ENCODE results near the gene SRGAP1.
"Not testable (repeated sequence)": the region's sequence is repeated elsewhere in the genome, so short reads cannot be mapped to it uniquely, and the experiment has no call there.

SRGAP1 gene

DNA sequence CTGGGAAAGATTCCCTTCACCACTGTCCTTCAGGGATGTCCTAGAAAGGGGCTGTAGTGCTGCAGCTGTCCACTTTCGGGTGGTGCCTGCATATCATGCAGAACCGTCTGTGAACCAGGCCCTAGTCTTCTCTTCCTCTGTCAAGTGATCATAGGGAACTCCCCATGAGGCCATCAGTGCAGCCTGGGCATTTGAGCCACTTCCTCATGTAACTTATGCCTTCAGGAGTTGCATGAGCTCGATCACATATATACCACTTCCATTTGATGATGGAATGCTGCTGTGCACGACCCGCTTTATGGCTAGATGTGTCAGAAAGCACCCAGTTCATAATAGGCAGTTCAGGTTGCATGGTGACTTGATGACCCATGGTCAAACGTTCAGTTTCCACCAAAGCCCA, 287.0 kb downstream of the SRGAP1 start:
- not testable (repeated sequence) for DNase-seq

DNA sequence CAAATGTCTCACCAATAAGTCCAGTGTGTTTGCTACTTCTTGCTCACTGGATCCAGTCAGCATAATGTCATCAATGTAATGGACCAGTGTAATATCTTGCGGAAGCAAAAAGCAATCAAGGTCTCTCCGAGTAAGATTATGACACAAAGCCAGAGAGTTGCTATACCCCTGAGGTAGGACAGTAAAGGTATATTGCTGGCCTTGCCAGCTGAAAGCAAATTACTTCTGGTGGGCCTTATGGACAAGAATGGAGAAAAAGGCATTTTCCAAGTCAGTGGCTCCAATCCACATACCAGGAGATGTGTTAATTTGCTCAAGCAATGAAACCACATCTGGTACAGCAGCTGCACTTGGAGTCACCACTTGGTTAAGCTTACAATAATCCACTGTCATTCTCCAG, 288.2 kb downstream of the SRGAP1 start:
- DNase-seq: not testable (repeated sequence)

DNA sequence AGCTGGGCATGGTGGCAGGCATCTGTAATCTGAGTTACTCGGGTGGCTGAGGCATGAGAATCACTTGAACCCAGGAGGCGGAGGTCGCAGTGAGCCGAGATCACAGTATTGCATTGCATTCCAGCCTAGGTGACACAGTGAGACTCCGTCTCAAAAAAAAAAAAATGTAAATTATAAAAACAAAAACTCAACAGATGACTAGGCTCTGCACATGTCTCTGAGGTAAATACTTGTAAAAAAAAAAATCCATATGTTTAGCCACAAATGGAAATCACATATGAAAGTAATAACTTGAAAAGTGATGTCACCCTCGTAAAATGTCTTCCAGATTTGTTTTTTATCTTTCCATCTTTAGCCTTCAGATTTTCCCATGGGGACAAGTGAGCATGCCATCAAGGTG, 292.6 kb downstream of the SRGAP1 start:
- no peak for DNase-seq

DNA sequence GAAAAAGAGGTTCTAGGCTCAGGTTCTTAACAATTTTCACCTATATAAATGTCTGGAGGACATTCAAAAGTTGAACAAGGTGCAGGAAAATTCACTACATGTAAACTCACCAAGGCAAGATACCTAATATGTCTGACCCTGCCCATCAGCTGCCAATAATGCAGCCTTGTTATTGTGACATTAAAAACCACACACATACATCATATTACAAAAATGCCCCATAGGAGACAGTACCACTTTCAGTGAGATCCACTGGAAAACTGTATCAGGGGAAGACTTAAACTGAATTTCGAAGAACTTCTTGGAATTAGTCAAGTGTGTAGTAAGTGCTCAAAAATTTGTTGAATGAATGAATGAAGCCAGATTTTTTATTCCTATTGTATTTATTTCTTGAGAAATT, 294.5 kb downstream of the SRGAP1 start:
- DNase-seq: no peak

DNA sequence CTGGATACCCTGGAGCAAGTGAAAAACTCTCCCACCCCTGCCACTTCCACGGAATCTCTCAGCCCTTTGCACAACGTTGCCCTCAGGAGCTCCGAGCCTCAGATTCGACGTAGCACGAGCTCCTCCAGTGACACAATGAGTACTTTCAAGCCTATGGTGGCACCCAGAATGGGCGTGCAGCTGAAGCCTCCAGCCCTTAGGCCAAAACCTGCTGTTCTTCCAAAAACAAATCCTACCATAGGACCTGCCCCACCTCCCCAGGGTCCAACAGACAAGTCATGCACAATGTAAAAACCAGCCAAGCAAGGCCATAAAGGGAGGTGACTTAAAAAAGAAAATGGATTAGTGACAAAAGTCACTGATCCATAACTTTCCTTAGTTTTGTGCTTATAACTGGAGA, 297.9 kb downstream of the SRGAP1 start:
- no peak for DNase-seq

DNA sequence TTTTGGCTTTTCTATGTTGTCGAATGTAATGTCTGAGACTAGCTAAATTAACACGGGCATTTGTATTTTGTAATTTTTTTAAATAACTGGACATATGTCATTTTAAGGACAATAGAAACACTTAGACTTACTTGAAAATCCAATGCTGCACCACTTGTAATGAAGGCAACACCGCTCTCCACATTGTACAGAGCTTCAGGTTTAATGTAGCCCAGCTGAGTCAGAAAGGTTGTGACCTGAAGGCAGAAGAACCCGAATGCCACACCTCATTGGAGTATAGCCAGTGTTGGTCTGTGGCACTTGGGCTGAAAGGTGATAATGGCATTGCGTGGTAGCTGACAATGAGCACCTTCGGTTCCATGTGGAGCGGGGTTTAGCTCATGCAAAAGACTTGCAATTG, 298.3 kb downstream of the SRGAP1 start:
- no peak for DNase-seq

DNA sequence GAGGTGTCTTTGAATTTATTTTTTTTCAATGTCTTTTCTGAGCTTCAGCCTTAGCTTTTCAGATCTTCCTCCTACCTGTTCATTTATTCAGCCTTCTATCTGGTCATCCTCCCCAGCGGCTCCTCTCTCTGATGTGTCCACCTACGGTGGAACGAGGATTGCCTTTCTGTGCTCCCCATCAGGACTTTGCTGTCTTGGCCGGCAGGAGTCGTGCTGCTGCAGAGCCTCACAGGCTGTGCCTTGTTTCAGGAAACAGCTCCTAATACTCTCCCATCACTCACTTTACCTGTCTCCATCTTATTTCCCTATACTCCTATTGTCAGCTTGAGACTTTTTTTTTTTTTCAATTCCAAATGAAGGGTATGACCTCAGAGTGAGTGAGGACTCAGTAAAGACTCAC, 300.7 kb downstream of the SRGAP1 start:
- DNase-seq: no peak

DNA sequence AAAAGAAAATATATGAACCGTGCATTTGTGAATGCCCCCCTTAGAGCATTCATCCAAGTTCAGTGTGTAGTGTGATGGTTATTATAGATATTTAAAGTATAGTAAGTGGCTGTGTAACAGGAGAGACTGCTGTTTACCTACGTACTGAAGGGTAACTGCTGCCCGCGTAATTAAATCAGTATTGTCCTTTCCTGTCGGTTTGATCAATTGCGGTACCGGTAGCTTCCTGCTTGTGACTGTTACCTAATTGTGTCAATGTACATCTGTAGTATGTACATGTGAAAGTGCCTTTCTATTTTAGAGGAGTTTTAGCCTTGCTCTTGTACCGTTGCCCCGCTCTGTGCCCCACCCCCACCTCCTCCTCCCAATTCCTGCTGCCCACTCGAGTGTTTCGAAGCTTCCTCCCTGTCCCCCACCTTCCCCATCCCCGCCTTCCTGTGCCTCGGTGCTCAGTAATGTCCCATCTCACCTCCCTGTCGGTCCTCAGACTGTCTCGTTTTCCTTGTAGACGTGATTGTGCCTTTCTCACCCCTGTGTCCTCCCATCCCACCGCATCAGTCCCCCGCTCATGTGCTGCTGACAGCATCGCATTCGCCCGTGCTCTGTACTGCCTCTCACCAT, 302.6 kb downstream of the SRGAP1 start:
- DNase-seq: no peak

DNA sequence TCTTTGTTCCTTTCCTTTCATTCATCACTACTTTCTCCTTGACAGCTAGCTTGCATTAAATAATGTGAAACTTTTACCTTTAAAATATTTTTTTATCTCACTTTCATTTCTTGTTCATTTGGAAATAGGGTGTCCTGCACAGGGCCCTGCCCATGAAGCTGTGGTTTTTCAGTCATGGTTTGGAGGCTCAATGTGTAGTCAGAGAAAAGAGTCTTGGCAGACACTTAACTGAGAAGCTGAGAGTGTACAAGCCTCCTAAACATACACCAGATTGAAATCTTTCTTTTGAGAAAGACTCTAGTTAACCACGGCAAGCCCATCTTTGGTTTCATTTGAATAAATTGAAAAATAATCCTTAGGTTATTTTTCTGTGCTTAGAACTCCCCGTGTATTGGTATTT, 303.4 kb downstream of the SRGAP1 start:
- no peak for DNase-seq

DNA sequence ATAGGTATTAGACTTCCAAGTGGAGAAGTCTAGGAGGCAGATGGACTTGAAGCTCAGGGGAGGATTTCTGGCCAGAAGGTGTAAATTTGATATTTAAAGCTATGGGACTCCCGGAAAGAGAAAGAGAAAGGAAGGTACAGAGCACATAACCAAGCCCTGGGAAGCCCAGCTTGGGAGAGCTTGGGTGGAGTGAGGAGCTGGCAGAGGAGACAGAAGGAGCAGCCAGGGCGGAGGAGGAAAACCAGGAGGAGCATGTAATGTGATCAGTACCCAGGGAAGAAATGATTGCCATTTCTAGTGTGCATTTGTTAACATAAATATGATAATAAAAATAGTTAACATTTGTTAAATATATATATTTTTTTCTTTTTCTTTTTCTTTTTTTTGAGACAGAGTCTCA, 310.2 kb downstream of the SRGAP1 start:
- DNase-seq: no peak

DNA sequence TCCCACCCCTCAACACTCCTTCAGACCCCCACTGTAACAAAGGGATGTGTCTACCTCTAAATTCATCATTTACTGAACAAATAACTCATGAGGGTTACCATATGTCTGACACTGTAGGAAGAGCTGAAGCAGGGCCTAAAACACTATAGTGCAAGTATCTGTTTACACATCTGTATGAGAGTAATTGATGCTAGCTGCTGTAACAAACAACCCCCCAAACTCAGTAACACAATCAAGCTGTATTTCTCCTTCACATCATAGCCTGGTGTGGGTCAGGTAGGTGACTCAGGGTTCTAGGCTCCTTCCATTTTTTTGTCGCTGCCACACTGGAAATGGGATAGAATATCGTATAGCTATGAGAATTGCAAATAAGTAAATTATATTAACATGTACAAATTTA, 312.6 kb downstream of the SRGAP1 start:
- DNase-seq: no peak

DNA sequence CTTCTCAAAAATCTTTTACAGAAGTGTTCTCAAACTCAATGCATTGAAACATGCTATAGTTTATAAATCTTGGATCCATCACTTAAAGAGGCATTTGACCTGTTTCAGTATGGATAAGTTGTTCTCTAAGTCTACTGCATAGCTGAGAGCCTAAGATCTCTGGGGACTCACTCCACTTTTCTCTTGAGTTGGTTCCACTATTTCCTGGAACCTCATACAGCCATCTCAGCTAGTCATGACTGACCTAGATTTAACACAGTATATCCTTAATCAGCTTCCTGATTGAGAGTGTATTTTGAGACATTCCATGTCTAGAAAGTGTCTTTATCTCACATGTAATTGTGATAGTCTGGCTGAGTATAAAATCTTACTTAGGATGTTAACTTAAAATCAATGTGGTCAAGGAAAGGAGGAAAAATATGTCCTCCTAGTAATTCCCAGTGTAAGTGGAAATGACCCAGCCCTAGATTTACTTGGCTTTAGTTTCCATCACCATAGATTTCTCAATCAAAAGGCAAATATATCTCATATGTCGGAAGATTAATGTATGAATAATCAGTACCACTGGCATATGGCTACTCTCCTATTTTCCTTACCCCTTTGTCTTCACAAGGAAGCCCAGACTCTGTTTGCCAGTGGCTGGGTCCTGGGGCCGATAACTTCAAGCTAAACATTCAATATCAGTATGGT, 315.7 kb downstream of the SRGAP1 start:
- DNase-seq: no peak

DNA sequence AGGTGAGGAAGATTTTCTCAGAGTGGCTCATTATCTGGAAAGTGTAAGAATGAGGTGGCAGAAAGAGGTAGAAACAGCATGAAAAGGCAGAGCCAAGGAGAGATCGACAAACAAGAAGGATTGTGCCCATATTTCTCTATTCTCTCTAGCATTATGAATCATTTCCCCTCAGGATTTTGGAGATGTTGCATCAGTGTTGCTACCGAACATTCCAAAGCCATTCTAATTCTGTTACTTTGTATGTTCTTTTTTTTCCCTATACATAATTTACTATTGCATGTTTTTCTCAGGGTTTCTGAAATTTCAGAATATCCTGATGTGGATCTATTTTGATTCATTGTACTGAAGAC, 316.2 kb downstream of the SRGAP1 start:
- no peak for DNase-seq

DNA sequence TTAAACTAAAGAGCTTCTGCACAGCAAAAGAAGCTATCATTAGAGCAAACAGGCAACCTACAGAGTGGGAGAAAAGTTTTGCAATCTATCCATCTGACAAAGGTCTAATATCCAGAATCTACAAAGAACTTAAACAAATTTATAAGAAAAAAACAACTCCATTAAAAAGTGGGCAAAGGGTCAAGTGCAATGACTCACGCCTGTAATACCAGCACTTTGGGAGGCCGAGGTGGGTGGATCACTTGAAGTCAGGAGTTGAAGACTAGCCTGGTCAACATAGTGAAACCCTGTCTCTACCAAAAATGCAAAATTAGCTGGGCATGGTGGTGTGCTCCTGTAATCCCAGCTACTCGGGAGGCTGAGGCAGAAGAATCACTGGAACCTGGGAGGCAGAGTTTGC, 322.1 kb downstream of the SRGAP1 start:
- DNase-seq: not testable (repeated sequence)

DNA sequence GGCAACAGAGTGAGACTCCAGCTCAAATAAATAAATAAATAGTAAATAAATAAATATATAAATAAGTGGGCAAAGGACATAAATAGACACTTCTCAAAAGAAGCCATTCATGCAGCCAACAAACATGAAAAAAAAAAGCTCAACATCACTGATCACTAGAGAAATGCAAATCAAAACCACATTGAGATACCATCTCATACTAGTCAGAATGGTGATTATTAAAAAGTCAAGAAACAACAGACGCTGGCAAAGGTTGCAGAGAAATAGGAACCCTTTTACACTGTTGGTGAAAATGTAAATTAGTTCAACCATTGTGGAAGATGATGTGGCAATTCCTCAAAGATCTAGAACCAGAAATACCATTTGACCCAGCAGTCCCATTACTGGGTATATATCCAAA, 322.5 kb downstream of the SRGAP1 start:
- not testable (repeated sequence) for DNase-seq

DNA sequence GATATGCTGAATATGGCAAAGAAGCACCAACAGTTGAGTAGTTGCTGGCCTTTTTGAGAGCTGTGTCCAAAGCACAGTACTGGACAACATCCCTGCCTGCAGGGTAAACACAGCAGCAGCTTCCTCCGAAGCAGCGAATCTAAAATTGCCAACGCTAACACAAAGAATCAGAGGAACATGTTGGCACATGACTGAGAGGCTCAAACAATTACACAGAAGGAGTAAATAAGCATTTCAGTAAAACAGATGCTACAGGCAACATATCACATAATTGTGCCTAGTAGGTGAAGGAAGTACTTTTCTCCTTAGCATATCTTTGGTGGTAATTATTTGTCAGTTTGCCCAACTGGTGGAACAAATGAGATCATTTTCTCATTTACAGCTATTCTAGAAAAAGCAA, 325.5 kb downstream of the SRGAP1 start:
- no peak for DNase-seq

DNA sequence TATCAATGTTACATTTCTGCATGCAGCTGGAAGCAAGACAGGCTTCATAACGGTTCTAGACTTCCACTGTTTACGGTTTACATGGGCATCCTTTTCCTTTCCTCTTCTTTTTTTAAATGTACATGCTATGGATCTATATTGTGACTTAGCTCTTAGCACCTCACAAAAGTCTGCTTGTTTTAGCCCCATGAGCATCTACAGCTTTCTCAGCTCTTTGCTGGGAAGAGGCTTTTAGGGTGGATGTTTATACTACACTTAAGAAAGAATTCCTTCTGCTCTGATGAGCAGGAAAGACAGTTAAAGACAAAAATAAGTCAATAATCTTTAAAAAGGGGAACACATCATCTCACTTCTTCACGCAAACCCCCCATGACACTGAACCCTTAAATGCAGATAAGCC, 326.2 kb downstream of the SRGAP1 start:
- DNase-seq: no peak

DNA sequence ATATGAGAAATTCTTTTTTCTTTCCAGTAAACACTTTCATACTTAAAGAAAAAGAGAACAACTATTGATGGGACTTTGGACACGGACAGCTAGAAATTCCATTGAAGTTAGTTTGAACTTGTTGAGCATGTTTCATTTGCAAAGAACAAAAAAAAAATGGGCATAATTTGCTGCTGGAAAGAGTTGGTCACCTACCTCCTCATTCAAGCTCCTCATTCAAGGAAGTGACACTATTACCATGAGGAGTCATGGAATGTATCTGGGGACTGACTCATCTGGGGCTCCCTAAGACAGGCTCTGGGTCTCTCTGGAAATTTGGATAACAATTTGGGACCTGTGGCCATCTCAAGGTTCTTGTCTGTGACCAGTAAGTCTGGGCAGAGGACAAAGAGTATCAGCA, 327.2 kb downstream of the SRGAP1 start:
- DNase-seq: no peak

DNA sequence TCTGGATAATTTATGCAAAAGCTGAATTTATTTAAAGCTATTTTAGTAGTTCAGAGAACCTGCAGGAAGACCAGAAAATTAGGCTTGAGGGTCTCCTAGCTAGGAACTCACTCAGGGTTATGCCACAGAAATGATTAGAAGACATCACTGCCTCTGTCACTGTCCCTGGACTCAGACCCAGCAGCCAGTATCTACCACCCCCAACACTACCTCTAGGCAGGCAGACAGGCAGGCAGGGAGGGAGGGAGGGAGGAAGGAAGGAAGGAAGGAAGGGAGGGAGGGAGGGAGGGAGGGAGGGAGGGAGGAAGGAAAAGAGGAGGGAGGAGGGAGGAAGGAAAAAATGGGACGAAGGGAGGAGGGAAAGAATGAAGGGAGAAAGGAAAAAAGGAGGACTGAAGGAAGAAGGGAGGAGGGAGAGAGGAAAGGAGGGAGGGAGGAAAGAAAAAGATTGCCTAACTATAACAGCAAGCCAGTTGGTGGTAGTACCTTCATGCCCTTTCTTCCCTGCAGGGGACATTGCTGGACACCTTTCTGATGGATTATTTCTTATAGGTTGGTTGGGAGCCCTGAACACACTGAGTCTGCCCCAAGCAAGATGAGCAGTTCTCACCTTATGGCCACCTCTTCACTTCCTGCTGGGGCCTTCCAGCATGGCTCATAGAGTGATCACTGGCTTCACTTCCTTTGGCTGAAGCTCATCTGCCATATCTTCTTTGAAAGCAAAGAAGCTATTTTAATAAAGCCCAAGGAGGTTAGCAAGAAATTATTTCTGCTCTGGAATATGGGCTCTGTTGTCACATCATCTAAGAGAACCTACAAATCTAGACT, 327.9 kb downstream of the SRGAP1 start:
- DNase-seq: no peak

DNA sequence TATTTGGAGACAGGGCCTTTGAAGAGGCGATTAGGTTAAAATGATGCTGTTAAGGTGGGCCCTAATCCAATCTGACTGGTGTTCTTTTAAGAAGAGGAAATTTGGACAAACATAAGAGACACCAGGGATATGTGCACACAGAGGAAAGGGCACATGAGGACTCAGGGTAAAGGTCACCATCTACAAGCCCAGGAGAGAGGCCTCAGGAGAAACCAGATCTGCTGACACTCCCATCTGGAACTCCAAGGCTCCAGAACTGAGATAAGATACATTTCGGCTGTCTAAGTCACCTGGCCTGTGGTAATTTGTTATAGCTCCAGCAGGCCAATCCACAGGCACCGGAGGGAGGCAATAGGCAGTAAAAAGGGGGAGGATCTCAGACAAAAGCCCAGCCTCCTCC, 329.0 kb downstream of the SRGAP1 start:
- DNase-seq: no peak

DNA sequence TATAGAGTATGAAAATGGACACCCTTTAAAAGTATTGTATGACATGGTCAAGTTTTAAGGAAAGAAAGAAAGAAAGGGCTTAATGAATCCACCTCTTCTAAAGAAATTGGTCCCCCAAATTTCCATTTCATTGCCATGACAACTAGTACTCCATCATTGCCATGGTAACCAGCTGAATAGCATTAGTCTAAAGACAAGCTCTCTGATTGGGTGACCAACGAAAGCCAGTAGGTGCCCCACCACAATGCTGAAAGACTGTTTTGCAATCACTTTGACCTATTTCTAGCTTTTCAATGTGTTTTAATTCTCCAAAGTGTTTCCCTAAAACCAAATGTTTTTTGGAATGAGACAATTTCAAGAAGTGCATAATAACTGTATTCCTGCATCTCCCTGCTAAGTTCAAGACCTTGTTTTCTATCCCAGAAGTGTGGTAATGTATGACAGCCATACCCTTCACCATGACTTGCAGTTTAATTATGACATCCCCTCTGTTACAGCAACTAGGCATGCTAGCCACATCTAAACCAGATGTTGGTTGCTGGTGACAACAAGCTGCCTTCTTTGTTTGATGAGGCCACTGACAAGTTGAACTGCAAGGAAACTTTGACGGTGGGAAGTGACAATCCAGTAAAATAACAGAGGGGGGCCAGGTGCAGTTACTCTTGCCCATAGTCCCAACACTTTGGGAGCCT, 330.9 kb downstream of the SRGAP1 start:
- DNase-seq: no peak

DNA sequence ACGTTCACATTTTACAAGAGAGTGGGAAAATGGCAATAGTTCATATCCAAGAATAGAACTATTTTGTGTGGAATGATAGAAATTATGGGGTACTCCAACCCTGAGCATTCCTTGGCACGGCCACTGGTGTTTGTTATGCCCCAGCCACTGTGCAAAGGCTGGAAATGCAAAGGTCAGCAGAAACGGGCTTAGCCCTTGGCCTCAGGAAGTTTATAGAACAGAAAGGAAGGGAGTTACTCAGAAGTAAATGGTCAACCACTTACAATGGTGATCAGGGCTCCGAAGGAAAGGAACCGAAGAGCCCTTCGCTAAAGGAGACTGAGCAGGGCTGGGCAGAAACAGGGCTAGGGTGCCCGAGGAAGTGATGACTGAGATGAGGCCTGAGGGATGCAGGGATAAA, 332.5 kb downstream of the SRGAP1 start:
- no peak for DNase-seq

DNA sequence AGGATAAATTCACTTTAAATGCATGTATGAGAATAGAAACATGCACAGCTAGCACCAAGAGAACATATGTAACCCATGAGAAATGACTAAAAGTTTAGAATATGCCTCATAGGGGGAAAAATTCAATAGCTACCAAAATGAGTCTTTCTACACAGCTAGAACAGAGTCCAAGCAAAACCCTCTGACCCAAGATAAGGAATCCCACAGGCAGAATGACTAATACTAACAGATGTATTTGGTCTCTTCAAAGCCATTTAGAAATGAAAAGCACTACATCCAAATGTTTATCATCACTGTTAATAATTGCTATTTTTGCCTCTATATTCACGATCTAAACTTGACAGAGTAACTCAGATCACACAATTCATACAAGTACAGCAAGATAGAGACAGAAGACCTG, 333.6 kb downstream of the SRGAP1 start:
- no peak for DNase-seq

DNA sequence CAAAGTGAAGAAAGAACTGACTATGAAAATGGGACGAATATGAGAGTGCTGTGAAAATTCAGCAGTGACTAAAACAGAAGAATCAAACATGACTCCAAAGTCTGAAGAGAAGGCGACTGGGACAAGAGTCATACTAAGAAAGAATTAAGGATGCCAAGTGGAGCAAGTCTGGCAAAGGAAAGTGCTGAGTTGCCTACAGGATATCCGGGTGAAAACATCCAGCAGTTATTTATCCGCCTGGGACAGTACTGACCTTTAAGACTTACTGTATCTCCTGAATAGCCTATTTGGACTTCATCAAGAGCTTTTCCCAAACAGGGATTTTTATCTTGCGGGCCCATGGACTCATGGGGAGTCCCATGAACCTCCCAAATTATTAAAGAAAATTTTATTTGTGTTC, 336.5 kb downstream of the SRGAP1 start:
- DNase-seq: no peak

Data from CD4-positive, alpha-beta T cell treated with Interferon gamma for 1 hour (primary cell).